HCEC 1CT (cell line): Measurements from ENCODE around the gene EXOC2.
"Not testable (repeated sequence)": the region's sequence is repeated elsewhere in the genome, so short reads cannot be mapped to it uniquely, and the experiment has no call there.

ENCODE experiments used
- DNase-seq: peaks from one replicate; pipeline ENCODE4 v3.0.0-alpha.2; 2017

Gene EXOC2

GRCh38 chr6:680666-681340 lies 12.1 kb downstream of the EXOC2 start:
- DNase-seq = no peak

GRCh38 chr6:680251-680650 lies 12.7 kb downstream of the EXOC2 start:
- no peak for DNase-seq

GRCh38 chr6:679282-679681 lies 13.7 kb downstream of the EXOC2 start:
- no peak for DNase-seq

- DNase-seq = no peak
Observed at GRCh38 chr6:678520-678919, 14.4 kb downstream of the EXOC2 start.

- no peak for DNase-seq
Observed at GRCh38 chr6:677919-678318, 15.0 kb downstream of the EXOC2 start.

- no peak for DNase-seq
Observed at GRCh38 chr6:674956-675355, 18.0 kb downstream of the EXOC2 start.

- DNase-seq = no peak
Observed at GRCh38 chr6:674406-674805, 18.5 kb downstream of the EXOC2 start.

GRCh38 chr6:667253-667927 lies 25.5 kb downstream of the EXOC2 start:
- no peak for DNase-seq

- DNase-seq = no peak
Observed at GRCh38 chr6:665403-666267, 27.3 kb downstream of the EXOC2 start.

- not testable (repeated sequence) for DNase-seq
Observed at GRCh38 chr6:663788-664187, 29.2 kb downstream of the EXOC2 start.

GRCh38 chr6:659716-660581 lies 33.0 kb downstream of the EXOC2 start:
- DNase-seq = no peak

- no peak for DNase-seq
Observed at GRCh38 chr6:658244-658643, 34.7 kb downstream of the EXOC2 start.

GRCh38 chr6:657743-658142 lies 35.2 kb downstream of the EXOC2 start:
- no peak for DNase-seq

GRCh38 chr6:656460-657252 lies 36.3 kb downstream of the EXOC2 start, which contains the start of gene HUS1B:
Gene HUS1B (minus strand): TSS chr6:657100. CDS start chr6:656944, 156 bp downstream.
- no peak for DNase-seq

GRCh38 chr6:654136-654535 lies 38.8 kb downstream of the EXOC2 start:
- no peak for DNase-seq

- DNase-seq = no peak
Observed at GRCh38 chr6:652865-653264, 40.1 kb downstream of the EXOC2 start.

GRCh38 chr6:650098-650497 lies 42.8 kb downstream of the EXOC2 start:
- no peak for DNase-seq

GRCh38 chr6:642805-643204 lies 50.1 kb downstream of the EXOC2 start:
- DNase-seq = no peak

GRCh38 chr6:641225-641985 lies 51.5 kb downstream of the EXOC2 start:
- DNase-seq = no peak

- DNase-seq = no peak
Observed at GRCh38 chr6:636488-636887, 56.5 kb downstream of the EXOC2 start.

- DNase-seq = no peak
Observed at GRCh38 chr6:635233-635632, 57.7 kb downstream of the EXOC2 start.
